Measurements from ENCODE around the gene RTEL1. TPM values are rescaled to one million over a fixed set of nuclear protein-coding genes. Genes with fewer than 3 reads are reported as not detected.
"Not testable (repeated sequence)": the region's sequence is repeated elsewhere in the genome, so short reads cannot be mapped to it uniquely, and the experiment has no call there.

Gene RTEL1
- total and polyA plus RNA-seq, 3 donors from 2014 or later: 34.2 to 84.6 (median 56.8) TPM

- no peaks in the 10 kb centered on the region for H3K9me3 ChIP-seq
- no peak overlapping the region for H3K27ac ChIP-seq
- H3K4me3 ChIP-seq: no peak overlapping the region
- DNase-seq: no peak
- 94 to 98% methylated on average over 11 of the region's 11 CpGs for WGBS, 2 donors
- TF ChIP-seq CTCF (IDR thresholded peaks at IDR 0.05) (no peak), POLR2A (IDR thresholded peaks at IDR 0.05) (no peak)
- no peaks in the 10 kb centered on the region for H3K4me1 ChIP-seq
- intact Hi-C loops (cut with DNase I; ENCODE audit: low total_unique reads): no loop called here
- H3K27me3 ChIP-seq: no peaks in the 10 kb centered on the region
- H3K36me3 ChIP-seq (ENCODE audit: low read depth, missing control alignments): no peaks in the 10 kb centered on the region
These were observed 10.2 kb downstream of the RTEL1 start for GRCh38 chr20:63668351-63668750.

DNA sequence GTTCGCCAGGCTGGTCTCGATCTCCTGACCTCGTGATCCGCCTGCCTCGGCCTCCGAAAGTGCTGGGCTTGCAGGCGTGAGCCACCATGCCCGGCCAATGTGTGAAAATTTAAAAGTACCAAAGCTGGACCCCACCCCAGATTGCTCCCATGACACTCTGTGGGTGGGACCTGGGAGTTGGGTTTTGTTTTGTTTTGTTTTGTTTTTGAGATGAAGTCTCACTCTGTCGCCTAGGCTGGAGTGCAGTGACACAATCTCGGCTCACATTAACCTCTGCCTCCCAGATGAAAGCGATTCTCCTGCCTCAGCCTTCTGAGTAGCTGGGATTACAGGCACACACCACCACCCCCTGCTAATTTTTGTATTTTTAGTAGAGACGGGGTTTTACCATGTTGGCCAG, 13.6 kb downstream of the RTEL1 start:
- DNase-seq; intact Hi-C loops (cut with DNase I; ENCODE audit: low total_unique reads); H3K4me3 ChIP-seq; H3K9me3 ChIP-seq; H3K4me1 ChIP-seq; H3K36me3 ChIP-seq (ENCODE audit: low read depth, missing control alignments); H3K27me3 ChIP-seq; H3K27ac ChIP-seq: not testable (repeated sequence)
- 91 to 99% methylated on average over 10 to 12 of the region's 12 CpGs for WGBS, 2 donors

DNA sequence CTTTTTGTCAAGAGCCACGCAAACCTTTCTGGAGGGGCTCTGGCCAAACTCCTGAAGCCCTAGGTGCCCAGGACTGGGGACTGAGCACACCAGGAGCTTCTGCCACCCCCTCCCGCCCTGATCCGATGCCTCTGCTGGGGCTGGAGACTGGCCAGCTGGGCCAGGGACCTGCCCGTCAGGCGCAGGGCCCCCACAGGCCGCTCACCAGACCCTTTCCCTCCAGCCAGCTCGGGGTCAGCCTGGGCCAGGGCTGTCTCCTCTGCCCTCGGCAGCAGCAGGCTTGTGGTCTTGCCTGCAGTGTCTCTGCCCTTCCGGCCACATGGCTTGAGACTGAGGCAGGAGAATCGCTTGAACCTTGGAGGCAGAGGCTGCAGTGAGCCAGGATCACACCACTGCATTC, 14.6 kb downstream of the RTEL1 start:
- no peak for TF ChIP-seq POLR2A (IDR thresholded peaks at IDR 0.05)
- TF ChIP-seq CTCF (IDR thresholded peaks at IDR 0.05): no peak
- Histone ChIP-seq H3K27me3 (no peaks in the 10 kb centered on the region), H3K4me3 (no peak overlapping the region), H3K4me1 (no peaks in the 10 kb centered on the region), H3K27ac (no peak overlapping the region), H3K36me3 (ENCODE audit: low read depth, missing control alignments) (no peaks in the 10 kb centered on the region), H3K9me3 (no peaks in the 10 kb centered on the region)
- 88 to 97% methylated on average over 8 to 10 of the region's 10 CpGs for WGBS, 2 donors
- intact Hi-C loops (cut with DNase I; ENCODE audit: low total_unique reads): no loop called here
- no peak for DNase-seq

DNA sequence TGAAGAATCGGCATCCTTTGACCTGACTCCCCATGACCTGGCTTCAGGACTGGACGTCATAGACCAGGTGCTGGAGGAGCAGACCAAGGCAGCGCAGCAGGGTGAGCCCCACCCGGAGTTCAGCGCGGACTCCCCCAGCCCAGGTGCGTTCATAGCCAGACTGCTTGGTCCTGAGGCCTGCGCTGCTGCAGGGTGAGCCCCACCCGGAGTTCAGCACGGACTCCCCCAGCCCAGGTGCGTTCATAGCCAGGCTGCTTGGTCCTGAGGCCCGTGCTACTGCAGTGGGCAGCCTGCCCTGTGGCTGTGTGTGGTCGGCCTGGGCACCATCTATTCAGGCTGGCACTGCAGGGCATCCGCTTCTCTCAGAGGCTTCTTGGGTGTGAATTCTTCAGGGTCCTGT, 15.8 kb downstream of the RTEL1 start:
- intact Hi-C loops (cut with DNase I; ENCODE audit: low total_unique reads): no loop called here
- DNase-seq: no peak
- TF ChIP-seq POLR2A (IDR thresholded peaks at IDR 0.05): no peak
- no peak for TF ChIP-seq CTCF (IDR thresholded peaks at IDR 0.05)
- Histone ChIP-seq H3K4me1 (no peaks in the 10 kb centered on the region), H3K27me3 (no peaks in the 10 kb centered on the region), H3K9me3 (no peaks in the 10 kb centered on the region), H3K27ac (no peak overlapping the region), H3K36me3 (ENCODE audit: low read depth, missing control alignments) (no peaks in the 10 kb centered on the region), H3K4me3 (no peak overlapping the region)
- 93% methylated on average over 14 of the region's 14 CpGs; no CpG with 5 or more reads in 1 of the 2 donors for WGBS, 2 donors

GRCh38 chr20:63675681-63676368, 17.7 kb downstream of the RTEL1 start:
- 92 to 96% methylated on average over 12 to 20 of the region's 20 CpGs for WGBS, 2 donors
- intact Hi-C loops (cut with DNase I; ENCODE audit: low total_unique reads): no loop called here
- DNase-seq: no peak
- TF ChIP-seq POLR2A (IDR thresholded peaks at IDR 0.05): no peak
- no peaks in the 10 kb centered on the region for H3K36me3 ChIP-seq (ENCODE audit: low read depth, missing control alignments)
- no peaks in the 10 kb centered on the region for H3K4me1 ChIP-seq
- no peak overlapping the region for H3K27ac ChIP-seq
- no peak overlapping the region for H3K4me3 ChIP-seq
- H3K9me3 ChIP-seq: no peaks in the 10 kb centered on the region
- H3K27me3 ChIP-seq: no peaks in the 10 kb centered on the region

DNA sequence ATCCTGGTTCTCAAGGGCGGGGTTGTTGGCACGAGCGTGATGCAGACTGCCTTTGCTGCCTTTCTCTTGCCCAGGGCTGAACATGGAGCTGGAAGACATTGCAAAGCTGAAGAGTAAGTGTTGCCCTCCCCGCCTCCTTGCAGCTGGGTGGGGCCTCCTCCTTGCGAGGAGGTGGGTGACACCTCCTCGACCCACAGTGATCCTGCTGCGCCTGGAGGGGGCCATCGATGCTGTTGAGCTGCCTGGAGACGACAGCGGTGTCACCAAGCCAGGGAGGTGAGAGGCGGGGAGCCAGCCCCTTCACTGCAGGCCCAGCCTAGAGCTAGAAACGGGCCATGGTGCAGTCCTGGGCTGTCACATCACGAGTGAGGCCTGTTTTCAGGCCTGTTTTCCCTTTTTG, 20.0 kb downstream of the RTEL1 start:
- TF ChIP-seq POLR2A (IDR thresholded peaks at IDR 0.05) (no peak), CTCF (IDR thresholded peaks at IDR 0.05) (no peak)
- H3K36me3 ChIP-seq (ENCODE audit: low read depth, missing control alignments): no peaks in the 10 kb centered on the region
- H3K9me3 ChIP-seq: no peaks in the 10 kb centered on the region

More for the DNA sequence above, 20.0 kb downstream of the RTEL1 start:
- no peak overlapping the region for H3K4me3 ChIP-seq
- intact Hi-C loops (cut with DNase I; ENCODE audit: low total_unique reads): no loop called here
- WGBS, 2 donors: 76 to 93% methylated on average over 8 to 13 of the region's 13 CpGs
- H3K27me3 ChIP-seq: no peaks in the 10 kb centered on the region
- no peak overlapping the region for H3K27ac ChIP-seq
- H3K4me1 ChIP-seq: no peaks in the 10 kb centered on the region
- no peak for DNase-seq

Data from testis (tissue), 3 donors.